Measurements from ENCODE around the gene GDF11. TPM values are rescaled to one million over a fixed set of nuclear protein-coding genes. Genes with fewer than 3 reads are reported as not detected.

GDF11 gene
- total and polyA plus RNA-seq, 2 of the 8 experiments (the other 6 are each of a cell fraction or from before 2014, with no cell fraction given), result 12.1 to 15.1 TPM

DNA sequence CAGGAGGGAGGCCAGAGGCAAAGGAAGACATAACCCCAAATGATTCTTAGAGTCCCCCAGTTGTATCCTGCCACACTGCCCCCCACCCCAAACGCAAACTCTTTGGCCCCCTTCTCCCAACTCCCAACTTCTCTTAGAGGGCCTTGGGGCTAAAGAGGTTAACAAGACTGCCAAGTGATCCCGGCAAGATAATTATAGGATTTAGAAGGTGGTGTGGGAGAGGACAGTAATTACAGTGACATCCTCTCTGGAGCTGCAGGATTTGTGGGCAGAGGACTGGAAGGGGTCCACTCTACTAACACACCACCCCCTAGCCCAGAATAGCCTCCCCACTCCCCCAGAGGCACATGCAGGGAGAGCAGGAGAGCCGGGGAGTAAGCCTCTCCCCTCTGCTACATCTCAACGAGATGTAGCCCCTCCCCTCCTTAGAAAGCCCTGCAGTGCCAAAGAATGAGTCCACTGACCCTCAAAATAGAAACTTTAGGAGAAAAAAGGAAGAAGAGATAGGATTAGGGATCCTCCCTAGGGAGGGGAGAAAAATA is 5.3 kb upstream of the GDF11 start (continued):
- TF ChIP-seq, protein P1, sequence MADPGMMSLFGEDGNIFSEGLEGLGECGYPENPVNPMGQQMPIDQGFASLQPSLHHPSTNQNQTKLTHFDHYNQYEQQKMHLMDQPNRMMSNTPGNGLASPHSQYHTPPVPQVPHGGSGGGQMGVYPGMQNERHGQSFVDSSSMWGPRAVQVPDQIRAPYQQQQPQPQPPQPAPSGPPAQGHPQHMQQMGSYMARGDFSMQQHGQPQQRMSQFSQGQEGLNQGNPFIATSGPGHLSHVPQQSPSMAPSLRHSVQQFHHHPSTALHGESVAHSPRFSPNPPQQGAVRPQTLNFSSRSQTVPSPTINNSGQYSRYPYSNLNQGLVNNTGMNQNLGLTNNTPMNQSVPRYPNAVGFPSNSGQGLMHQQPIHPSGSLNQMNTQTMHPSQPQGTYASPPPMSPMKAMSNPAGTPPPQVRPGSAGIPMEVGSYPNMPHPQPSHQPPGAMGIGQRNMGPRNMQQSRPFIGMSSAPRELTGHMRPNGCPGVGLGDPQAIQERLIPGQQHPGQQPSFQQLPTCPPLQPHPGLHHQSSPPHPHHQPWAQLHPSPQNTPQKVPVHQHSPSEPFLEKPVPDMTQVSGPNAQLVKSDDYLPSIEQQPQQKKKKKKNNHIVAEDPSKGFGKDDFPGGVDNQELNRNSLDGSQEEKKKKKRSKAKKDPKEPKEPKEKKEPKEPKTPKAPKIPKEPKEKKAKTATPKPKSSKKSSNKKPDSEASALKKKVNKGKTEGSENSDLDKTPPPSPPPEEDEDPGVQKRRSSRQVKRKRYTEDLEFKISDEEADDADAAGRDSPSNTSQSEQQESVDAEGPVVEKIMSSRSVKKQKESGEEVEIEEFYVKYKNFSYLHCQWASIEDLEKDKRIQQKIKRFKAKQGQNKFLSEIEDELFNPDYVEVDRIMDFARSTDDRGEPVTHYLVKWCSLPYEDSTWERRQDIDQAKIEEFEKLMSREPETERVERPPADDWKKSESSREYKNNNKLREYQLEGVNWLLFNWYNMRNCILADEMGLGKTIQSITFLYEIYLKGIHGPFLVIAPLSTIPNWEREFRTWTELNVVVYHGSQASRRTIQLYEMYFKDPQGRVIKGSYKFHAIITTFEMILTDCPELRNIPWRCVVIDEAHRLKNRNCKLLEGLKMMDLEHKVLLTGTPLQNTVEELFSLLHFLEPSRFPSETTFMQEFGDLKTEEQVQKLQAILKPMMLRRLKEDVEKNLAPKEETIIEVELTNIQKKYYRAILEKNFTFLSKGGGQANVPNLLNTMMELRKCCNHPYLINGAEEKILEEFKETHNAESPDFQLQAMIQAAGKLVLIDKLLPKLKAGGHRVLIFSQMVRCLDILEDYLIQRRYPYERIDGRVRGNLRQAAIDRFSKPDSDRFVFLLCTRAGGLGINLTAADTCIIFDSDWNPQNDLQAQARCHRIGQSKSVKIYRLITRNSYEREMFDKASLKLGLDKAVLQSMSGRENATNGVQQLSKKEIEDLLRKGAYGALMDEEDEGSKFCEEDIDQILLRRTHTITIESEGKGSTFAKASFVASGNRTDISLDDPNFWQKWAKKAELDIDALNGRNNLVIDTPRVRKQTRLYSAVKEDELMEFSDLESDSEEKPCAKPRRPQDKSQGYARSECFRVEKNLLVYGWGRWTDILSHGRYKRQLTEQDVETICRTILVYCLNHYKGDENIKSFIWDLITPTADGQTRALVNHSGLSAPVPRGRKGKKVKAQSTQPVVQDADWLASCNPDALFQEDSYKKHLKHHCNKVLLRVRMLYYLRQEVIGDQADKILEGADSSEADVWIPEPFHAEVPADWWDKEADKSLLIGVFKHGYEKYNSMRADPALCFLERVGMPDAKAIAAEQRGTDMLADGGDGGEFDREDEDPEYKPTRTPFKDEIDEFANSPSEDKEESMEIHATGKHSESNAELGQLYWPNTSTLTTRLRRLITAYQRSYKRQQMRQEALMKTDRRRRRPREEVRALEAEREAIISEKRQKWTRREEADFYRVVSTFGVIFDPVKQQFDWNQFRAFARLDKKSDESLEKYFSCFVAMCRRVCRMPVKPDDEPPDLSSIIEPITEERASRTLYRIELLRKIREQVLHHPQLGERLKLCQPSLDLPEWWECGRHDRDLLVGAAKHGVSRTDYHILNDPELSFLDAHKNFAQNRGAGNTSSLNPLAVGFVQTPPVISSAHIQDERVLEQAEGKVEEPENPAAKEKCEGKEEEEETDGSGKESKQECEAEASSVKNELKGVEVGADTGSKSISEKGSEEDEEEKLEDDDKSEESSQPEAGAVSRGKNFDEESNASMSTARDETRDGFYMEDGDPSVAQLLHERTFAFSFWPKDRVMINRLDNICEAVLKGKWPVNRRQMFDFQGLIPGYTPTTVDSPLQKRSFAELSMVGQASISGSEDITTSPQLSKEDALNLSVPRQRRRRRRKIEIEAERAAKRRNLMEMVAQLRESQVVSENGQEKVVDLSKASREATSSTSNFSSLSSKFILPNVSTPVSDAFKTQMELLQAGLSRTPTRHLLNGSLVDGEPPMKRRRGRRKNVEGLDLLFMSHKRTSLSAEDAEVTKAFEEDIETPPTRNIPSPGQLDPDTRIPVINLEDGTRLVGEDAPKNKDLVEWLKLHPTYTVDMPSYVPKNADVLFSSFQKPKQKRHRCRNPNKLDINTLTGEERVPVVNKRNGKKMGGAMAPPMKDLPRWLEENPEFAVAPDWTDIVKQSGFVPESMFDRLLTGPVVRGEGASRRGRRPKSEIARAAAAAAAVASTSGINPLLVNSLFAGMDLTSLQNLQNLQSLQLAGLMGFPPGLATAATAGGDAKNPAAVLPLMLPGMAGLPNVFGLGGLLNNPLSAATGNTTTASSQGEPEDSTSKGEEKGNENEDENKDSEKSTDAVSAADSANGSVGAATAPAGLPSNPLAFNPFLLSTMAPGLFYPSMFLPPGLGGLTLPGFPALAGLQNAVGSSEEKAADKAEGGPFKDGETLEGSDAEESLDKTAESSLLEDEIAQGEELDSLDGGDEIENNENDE (IDR thresholded peaks at IDR 0.05; ENCODE audit: insufficient replicate concordance, low read length), result no peak
- TF ChIP-seq POLR2AphosphoS5 (IDR thresholded peaks at IDR 0.05; ENCODE audit: low read depth, low read length), result no peak
- TF ChIP-seq EP300 (IDR thresholded peaks at IDR 0.05; ENCODE audit: borderline replicate concordance in 1 of 2, low read depth in 2 of 2, low read length in 2 of 2), result no peak
- TF ChIP-seq, protein P2, sequence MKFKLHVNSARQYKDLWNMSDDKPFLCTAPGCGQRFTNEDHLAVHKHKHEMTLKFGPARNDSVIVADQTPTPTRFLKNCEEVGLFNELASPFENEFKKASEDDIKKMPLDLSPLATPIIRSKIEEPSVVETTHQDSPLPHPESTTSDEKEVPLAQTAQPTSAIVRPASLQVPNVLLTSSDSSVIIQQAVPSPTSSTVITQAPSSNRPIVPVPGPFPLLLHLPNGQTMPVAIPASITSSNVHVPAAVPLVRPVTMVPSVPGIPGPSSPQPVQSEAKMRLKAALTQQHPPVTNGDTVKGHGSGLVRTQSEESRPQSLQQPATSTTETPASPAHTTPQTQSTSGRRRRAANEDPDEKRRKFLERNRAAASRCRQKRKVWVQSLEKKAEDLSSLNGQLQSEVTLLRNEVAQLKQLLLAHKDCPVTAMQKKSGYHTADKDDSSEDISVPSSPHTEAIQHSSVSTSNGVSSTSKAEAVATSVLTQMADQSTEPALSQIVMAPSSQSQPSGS (IDR thresholded peaks at IDR 0.05; ENCODE audit: low read length), result no peak
- no peak for TF ChIP-seq TCF12 (IDR thresholded peaks at IDR 0.05; ENCODE audit: low read depth, low read length)
- TF ChIP-seq SIX5 (IDR thresholded peaks at IDR 0.05; ENCODE audit: low read depth, low read length), result no peak
- TF ChIP-seq RXRA (IDR thresholded peaks at IDR 0.05; ENCODE audit: insufficient read depth, low read depth, low read length), result no peak
- TF ChIP-seq POLR2A (IDR thresholded peaks at IDR 0.05; ENCODE audit: control extremely low read depth in 1 of 2, low read depth in 2 of 2, low read length in 2 of 2), result no peak
- TF ChIP-seq, protein P3, sequence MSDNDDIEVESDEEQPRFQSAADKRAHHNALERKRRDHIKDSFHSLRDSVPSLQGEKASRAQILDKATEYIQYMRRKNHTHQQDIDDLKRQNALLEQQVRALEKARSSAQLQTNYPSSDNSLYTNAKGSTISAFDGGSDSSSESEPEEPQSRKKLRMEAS (IDR thresholded peaks at IDR 0.05), result no peak

Data from H1 (cell line).